Measurements from ENCODE around the gene MSI2. TPM values are rescaled to one million over a fixed set of nuclear protein-coding genes. Genes with fewer than 3 reads are reported as not detected.

Gene MSI2
- total RNA-seq, 2 experiments from 2014 or later: 59.6 to 61.7 TPM

DNA sequence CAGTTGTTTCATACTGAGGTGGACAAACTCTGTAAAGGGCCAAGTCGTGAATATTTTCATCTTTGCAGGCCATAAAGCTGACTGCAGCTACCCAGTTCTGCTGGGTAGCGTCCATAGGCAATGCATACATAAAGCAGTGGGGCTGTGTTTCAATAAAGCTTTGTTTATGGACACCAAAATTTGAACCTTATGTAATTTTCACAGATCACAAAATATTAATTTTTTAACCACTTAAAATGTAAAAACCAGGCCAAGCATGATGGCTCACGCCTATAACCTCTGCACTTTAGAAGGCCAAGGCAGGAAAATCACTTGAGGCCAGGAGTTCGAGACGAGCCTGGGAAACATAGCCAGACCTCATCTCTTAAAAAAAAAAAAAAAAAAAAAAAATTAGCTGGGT, 340.8 kb downstream of the MSI2 start:
- POLR2A ChIA-PET: interaction anchor here (1.4 kb wide), 1 partner anchor 11 kb away, joined by 3 read pairs; no protein-coding TSS in a partner anchor
- intact Hi-C loops (cut with micrococcal nuclease): no loop called here
- peaks cover 23% of the 10 kb centered on the region for H3K36me3 Mint-ChIP-seq (ENCODE audit: low read depth)
- DNase-seq: no peak
- ATAC-seq: no peak
- H3K27ac Mint-ChIP-seq: peak overlapping the region; percentile 41
- TF ChIP-seq, protein P1, sequence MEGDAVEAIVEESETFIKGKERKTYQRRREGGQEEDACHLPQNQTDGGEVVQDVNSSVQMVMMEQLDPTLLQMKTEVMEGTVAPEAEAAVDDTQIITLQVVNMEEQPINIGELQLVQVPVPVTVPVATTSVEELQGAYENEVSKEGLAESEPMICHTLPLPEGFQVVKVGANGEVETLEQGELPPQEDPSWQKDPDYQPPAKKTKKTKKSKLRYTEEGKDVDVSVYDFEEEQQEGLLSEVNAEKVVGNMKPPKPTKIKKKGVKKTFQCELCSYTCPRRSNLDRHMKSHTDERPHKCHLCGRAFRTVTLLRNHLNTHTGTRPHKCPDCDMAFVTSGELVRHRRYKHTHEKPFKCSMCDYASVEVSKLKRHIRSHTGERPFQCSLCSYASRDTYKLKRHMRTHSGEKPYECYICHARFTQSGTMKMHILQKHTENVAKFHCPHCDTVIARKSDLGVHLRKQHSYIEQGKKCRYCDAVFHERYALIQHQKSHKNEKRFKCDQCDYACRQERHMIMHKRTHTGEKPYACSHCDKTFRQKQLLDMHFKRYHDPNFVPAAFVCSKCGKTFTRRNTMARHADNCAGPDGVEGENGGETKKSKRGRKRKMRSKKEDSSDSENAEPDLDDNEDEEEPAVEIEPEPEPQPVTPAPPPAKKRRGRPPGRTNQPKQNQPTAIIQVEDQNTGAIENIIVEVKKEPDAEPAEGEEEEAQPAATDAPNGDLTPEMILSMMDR (IDR thresholded peaks at IDR 0.05): no peak
- peaks cover 6% of the 10 kb centered on the region for H3K9me3 Mint-ChIP-seq
- H3K27me3 Mint-ChIP-seq: no peaks in the 10 kb centered on the region
- H3K4me1 Mint-ChIP-seq (ENCODE audit: low read depth): peaks cover 53% of the 10 kb centered on the region
- CTCF ChIA-PET: interaction anchor here (0.9 to 6.0 kb wide), 18 partner anchors 8 to 354 kb away, joined by 3 to 67 read pairs (median 5); partner anchors contain the start of gene CCDC182
- H3K4me3 Mint-ChIP-seq: no peak overlapping the region

DNA sequence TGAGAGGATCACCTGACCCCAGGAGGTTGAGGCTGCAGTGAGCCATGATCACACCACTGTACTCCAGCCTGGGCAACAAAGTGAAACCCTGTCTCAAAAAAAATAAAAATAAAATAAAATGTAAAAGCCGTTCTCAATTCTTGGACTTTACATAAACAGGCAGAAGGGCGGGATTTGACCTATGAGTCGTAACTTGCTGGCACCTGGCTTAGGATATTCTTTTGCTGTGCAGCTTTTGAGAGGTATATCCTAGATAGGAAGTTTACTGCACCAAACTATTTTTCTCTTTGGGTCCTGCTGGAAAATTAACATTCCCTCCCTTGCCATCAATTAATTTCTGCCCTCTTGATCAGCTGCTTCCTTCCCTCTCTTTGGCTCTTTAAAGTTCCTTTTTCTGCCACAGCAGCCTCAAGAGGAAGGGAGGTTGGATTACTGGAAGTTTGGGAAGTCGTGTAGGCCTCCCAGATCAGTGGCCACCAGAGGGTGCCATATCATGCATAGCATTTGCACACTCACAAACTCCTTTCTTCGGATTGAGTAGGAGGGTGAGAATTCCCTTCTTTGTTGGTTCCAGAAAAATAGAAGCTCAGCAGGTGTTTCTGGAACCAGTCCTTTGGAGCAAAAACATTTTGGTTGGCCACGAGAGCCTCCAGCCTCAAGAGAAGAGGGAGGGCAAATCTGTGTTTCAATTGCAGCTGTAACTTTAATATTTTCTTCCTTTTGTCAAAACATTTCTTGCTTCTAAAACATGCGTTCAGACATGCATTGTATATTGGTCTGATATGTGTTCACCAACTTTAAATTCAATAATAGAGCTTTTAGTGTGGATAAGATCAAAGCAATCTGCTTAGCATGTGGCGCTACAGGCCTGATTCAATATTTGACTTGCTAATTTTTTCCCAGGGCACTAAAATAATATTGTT, 341.5 kb downstream of the MSI2 start:
- H3K27ac Mint-ChIP-seq: peak overlapping the region; percentile 95

DNA sequence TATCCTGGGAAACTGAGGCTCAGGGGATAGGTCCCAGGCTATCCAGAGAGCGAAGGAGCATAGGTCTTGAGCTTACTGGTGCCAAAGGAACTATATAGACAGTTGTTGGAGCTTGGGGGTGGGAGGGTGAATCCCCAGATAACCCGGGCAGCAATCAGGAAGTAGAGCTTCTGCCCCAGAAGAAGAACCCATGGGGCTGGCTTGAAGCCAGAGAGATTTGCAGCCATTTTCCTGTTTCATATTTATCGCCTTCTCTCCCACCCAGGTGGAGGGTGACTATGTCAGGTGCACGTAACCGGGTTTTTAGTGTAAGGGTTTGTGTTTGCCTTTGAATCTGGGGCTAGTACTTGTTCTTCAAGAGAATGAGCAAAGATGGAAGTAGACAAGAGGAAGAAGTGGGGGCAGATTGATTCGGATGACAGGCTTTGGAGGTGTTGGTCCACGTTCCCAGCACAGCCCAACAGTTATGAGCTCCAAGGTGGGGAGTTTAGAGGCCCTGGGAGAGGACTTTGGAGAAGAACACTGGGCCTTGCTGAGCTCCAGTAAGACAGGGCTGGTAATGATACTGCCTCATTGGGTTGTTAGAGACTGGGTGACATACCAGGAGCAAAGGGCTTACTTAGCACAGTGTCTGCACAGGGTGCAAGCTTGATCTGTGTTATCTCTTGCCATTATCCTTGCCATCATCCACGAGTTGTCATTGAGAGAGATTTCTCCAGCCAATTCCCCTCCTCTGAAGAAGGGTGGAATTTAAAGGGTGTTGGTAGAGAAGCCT, 343.1 kb downstream of the MSI2 start:
- Mint-ChIP-seq H3K27me3 (no peaks in the 10 kb centered on the region), H3K9me3 (peaks cover 3% of the 10 kb centered on the region), H3K27ac (peak overlapping the region; percentile 95), H3K36me3 (ENCODE audit: low read depth) (peaks cover 21% of the 10 kb centered on the region), H3K4me3 (peak overlapping the region; percentile 8), H3K4me1 (ENCODE audit: low read depth) (peaks cover 77% of the 10 kb centered on the region)
- TF ChIP-seq, protein P1 (IDR thresholded peaks at IDR 0.05): no peak
- intact Hi-C loops (cut with micrococcal nuclease): loop anchor here (5.0 to 10.0 kb wide), 3 partner anchors 73 to 145 kb away; partner anchors contain the start of gene CCDC182
- peak; percentile 18 for ATAC-seq
- peak; percentile 72 for DNase-seq
- ChIA-PET CTCF (interaction anchor here (1.0 to 6.0 kb wide), 14 partner anchors 10 to 356 kb away, joined by 3 to 67 read pairs (median 6); partner anchors contain the start of gene CCDC182), POLR2A (interaction anchor here (0.7 to 1.3 kb wide), 3 partner anchors 9 to 195 kb away, joined by 3 to 4 read pairs (median 3); no protein-coding TSS in a partner anchor)

More for the DNA sequence above, 341.5 kb downstream of the MSI2 start:
- H3K27me3 Mint-ChIP-seq: no peaks in the 10 kb centered on the region
- DNase-seq: peak; percentile 55
- peaks cover 6% of the 10 kb centered on the region for H3K9me3 Mint-ChIP-seq
- no peak for ATAC-seq
- no peak overlapping the region for H3K4me3 Mint-ChIP-seq
- ChIA-PET POLR2A (interaction anchor here (1.1 to 1.4 kb wide), 3 partner anchors 9 to 241 kb away, joined by 3 read pairs; no protein-coding TSS in a partner anchor), CTCF (interaction anchor here (0.6 to 6.0 kb wide), 36 partner anchors 9 to 355 kb away, joined by 3 to 67 read pairs (median 4); partner anchors contain the start of gene CCDC182)
- H3K4me1 Mint-ChIP-seq (ENCODE audit: low read depth): peaks cover 60% of the 10 kb centered on the region
- H3K36me3 Mint-ChIP-seq (ENCODE audit: low read depth): peaks cover 23% of the 10 kb centered on the region
- TF ChIP-seq, protein P1 (IDR thresholded peaks at IDR 0.05): peak; percentile 81
- intact Hi-C loops (cut with micrococcal nuclease): no loop called here

DNA sequence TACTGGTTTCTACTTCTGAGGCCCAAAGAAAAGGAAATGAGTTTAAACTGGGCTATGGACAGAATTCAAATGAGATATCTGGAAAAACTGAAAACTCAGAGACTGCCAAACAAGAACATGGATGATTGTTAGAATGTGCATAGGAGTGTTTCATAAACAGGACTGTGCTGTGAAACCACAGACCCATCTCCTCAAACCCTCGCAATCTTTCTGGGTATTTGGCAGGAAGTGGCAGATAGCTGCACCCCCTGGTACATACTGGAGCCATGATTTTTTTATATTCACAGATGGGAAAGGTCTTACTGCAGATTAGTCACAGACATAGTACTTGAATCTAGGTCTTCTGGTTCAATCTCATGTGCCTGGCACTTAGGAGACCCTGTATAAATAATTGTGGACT, 343.8 kb downstream of the MSI2 start:
- H3K27me3 Mint-ChIP-seq: no peaks in the 10 kb centered on the region
- ChIA-PET POLR2A (interaction anchor here (0.6 to 1.3 kb wide), 3 partner anchors 27 to 196 kb away, joined by 3 read pairs; no protein-coding TSS in a partner anchor), CTCF (interaction anchor here (1.1 to 6.0 kb wide), 7 partner anchors 71 to 357 kb away, joined by 3 to 67 read pairs (median 5); partner anchors contain the start of gene CCDC182)
- TF ChIP-seq, protein P1 (IDR thresholded peaks at IDR 0.05): no peak
- ATAC-seq (peak; percentile 55), DNase-seq (peak; percentile 79)
- H3K27ac Mint-ChIP-seq: peak overlapping the region; percentile 95
- intact Hi-C loops (cut with micrococcal nuclease): loop anchor here (5.0 to 10.0 kb wide), 3 partner anchors 72 to 145 kb away; partner anchors contain the start of gene CCDC182
- H3K9me3 Mint-ChIP-seq: peaks cover 3% of the 10 kb centered on the region
- H3K4me1 Mint-ChIP-seq (ENCODE audit: low read depth): peaks cover 83% of the 10 kb centered on the region
- peaks cover 19% of the 10 kb centered on the region for H3K36me3 Mint-ChIP-seq (ENCODE audit: low read depth)
- peak overlapping the region; percentile 8 for H3K4me3 Mint-ChIP-seq

All from activated CD8-positive, alpha-beta T cell treated with anti-CD3 and anti-CD28 coated beads for 36 hours (primary cell).